Raji (cell line): Measurements from ENCODE around the gene LRBA.

Experiments
- POLR2A ChIP-seq: IDR thresholded peaks from 2 replicates; pipeline ENCODE4 v1.6.1; 2011; ENCODE audit warnings: low read depth, low read length, control low read depth; ENCODE audit not compliant: insufficient read depth

LRBA gene

GRCh38 chr4:150986085-150986484 lies 29.0 kb downstream of the LRBA start:
- no peak for TF ChIP-seq POLR2A

GRCh38 chr4:150983851-150984250 lies 31.2 kb downstream of the LRBA start:
- no peak for TF ChIP-seq POLR2A

- no peak for TF ChIP-seq POLR2A
Observed at GRCh38 chr4:150982557-150983233, 32.4 kb downstream of the LRBA start.

- no peak for TF ChIP-seq POLR2A
Observed at GRCh38 chr4:150978738-150979575, 36.1 kb downstream of the LRBA start.

GRCh38 chr4:150976478-150977118 lies 38.5 kb downstream of the LRBA start:
- no peak for TF ChIP-seq POLR2A

- TF ChIP-seq POLR2A = no peak
Observed at GRCh38 chr4:150974750-150975149, 40.3 kb downstream of the LRBA start.

GRCh38 chr4:150974252-150974640 lies 40.8 kb downstream of the LRBA start:
- no peak for TF ChIP-seq POLR2A

GRCh38 chr4:150973626-150974251 lies 41.3 kb downstream of the LRBA start:
- no peak for TF ChIP-seq POLR2A

GRCh38 chr4:150972592-150972991 lies 42.5 kb downstream of the LRBA start:
- TF ChIP-seq POLR2A = no peak

GRCh38 chr4:150971901-150972300 lies 43.2 kb downstream of the LRBA start:
- TF ChIP-seq POLR2A = no peak

GRCh38 chr4:150970685-150971151 lies 44.4 kb downstream of the LRBA start:
- TF ChIP-seq POLR2A = no peak

GRCh38 chr4:150964754-150965153 lies 50.3 kb downstream of the LRBA start:
- no peak for TF ChIP-seq POLR2A

GRCh38 chr4:150962245-150962644 lies 52.8 kb downstream of the LRBA start:
- TF ChIP-seq POLR2A = no peak

- TF ChIP-seq POLR2A = no peak
Observed at GRCh38 chr4:150961566-150961965, 53.5 kb downstream of the LRBA start.

GRCh38 chr4:150960818-150961217 lies 54.3 kb downstream of the LRBA start:
- no peak for TF ChIP-seq POLR2A

- no peak for TF ChIP-seq POLR2A
Observed at GRCh38 chr4:150960079-150960478, 55.0 kb downstream of the LRBA start.
